Transverse colon (tissue), 3 donors: ENCODE results near the gene SERGEF.

Experiments used
- CTCF ChIP-seq, 5 experiments: fragments of 200-600 bp in 3 of 5; fragments of 450-650 bp in 2 of 5; sonication (generic) in 3 of 5; IDR thresholded peaks; 1 replicate in 2 of 5; 2 replicates in 3 of 5; pipeline ENCODE4 v1.5.1; 2016 to 2017; ENCODE audit warnings: antibody characterized with exemption in 5 of 5, inconsistent platforms in 3 of 5, mild to moderate bottlenecking in 2 of 5, moderate library complexity in 1 of 5
- EP300 ChIP-seq: sonication (generic); formaldehyde crosslinking; IDR thresholded peaks from one replicate; pipeline ENCODE4 v1.6.1; 2017; ENCODE audit warnings: antibody characterized with exemption, low read depth
- POLR2A ChIP-seq: fragments of 450-650 bp; IDR thresholded peaks from one replicate; pipeline ENCODE4 v1.6.1; 2016; ENCODE audit warnings: antibody characterized with exemption, mild to moderate bottlenecking, moderate library complexity

DNA sequence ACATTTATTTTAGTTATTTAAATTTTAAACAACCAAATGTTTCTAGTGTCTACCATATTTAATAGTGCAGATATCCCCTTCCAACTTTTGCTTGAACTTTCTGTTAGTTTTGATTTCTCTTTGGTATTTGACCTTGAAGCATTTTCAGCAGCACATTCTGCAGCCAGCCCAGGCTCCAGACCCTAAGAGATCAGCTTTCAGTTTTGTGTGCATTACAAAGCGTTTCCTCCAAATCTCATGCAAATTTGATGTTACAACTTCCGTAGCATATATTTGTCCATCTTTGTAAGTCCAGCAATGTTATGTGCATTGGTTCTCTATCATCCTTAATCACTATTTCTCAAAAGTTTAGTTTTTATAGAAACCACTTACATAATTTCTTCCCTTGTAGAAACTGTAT lies 14.6 kb upstream of the SERGEF start:
- no peak for TF ChIP-seq POLR2A
- no peak for TF ChIP-seq CTCF (IDR thresholded peaks at IDR 0.05)
- no peak for TF ChIP-seq EP300
